Trophoblast cell (in vitro differentiated cells and primary cell): ENCODE results near the gene DDX27.

Experiments
- DNase-seq, 2 donors: peaks; one replicate each; pipeline ENCODE4 v3.0.0-alpha.2; 2016
- H2AFZ ChIP-seq: 2 replicates; pipeline ENCODE4 v1.6.1; 2013; ENCODE audit warnings: low read length, moderate library complexity, mild to moderate bottlenecking; ENCODE audit not compliant: insufficient read depth, poor library complexity
- H2AK5ac ChIP-seq: 2 replicates; pipeline ENCODE4 v1.6.1; 2013; ENCODE audit warnings: mild to moderate bottlenecking, low read length
- H2BK120ac ChIP-seq: 2 replicates; pipeline ENCODE4 v1.6.1; 2013; ENCODE audit warnings: low read length, mild to moderate bottlenecking, moderate library complexity; ENCODE audit not compliant: insufficient read depth, poor library complexity
- H2BK12ac ChIP-seq: 2 replicates; pipeline ENCODE4 v1.6.1; 2013; ENCODE audit warnings: mild to moderate bottlenecking, low read length, moderate library complexity
- H2BK5ac ChIP-seq: 2 replicates; pipeline ENCODE4 v1.6.1; 2013; ENCODE audit warnings: low read length, low read depth, moderate library complexity, mild to moderate bottlenecking; ENCODE audit not compliant: poor library complexity
- H3K14ac ChIP-seq: 2 replicates; pipeline ENCODE4 v1.6.1; 2013; ENCODE audit warnings: mild to moderate bottlenecking, low read length
- H3K18ac ChIP-seq: 2 replicates; pipeline ENCODE4 v1.6.1; 2013; ENCODE audit warnings: mild to moderate bottlenecking, low read length
- H3K23ac ChIP-seq: 2 replicates; pipeline ENCODE4 v1.6.1; 2013; ENCODE audit warnings: low read length
- H3K27ac ChIP-seq: 2 replicates; pipeline ENCODE4 v1.5.1; 2013; ENCODE audit warnings: low read depth, mild to moderate bottlenecking, inconsistent platforms, low read length, moderate library complexity
- H3K27me3 ChIP-seq: 2 replicates; pipeline ENCODE4 v1.6.1; 2013; ENCODE audit warnings: inconsistent platforms, mild to moderate bottlenecking, low read length, moderate library complexity; ENCODE audit not compliant: insufficient read depth
- H3K36me3 ChIP-seq, 2 experiments: 1 replicate in 1 of 2; 2 replicates in 1 of 2; pipeline ENCODE4 v1.6.1; 2013; ENCODE audit warnings: low read length in 2 of 2, mild to moderate bottlenecking in 2 of 2, moderate library complexity in 1 of 2; ENCODE audit not compliant: insufficient read depth in 2 of 2, control insufficient read depth in 1 of 2
- H3K4ac ChIP-seq: 2 replicates; pipeline ENCODE4 v1.6.1; 2013; ENCODE audit warnings: low read depth, mild to moderate bottlenecking, low read length, moderate library complexity
- H3K4me1 ChIP-seq, 2 experiments: 1 replicate in 1 of 2; 2 replicates in 1 of 2; pipeline ENCODE4 v1.6.1; 2013; ENCODE audit warnings: low read length in 2 of 2, mild to moderate bottlenecking in 2 of 2, moderate library complexity in 1 of 2; ENCODE audit not compliant: insufficient read depth in 2 of 2, control insufficient read depth in 1 of 2
- H3K4me2 ChIP-seq: 2 replicates; pipeline ENCODE4 v1.6.1; 2013; ENCODE audit warnings: inconsistent platforms, mild to moderate bottlenecking, low read length, moderate library complexity
- H3K4me3 ChIP-seq: 2 replicates; pipeline ENCODE4 v1.5.1; 2013; ENCODE audit warnings: mild to moderate bottlenecking, low read depth, low read length, inconsistent platforms
- H3K79me1 ChIP-seq: one replicate; pipeline ENCODE4 v1.6.1; 2013; ENCODE audit warnings: low read length
- H3K79me2 ChIP-seq: 2 replicates; pipeline ENCODE4 v1.6.1; 2013; ENCODE audit warnings: low read length, mild to moderate bottlenecking; ENCODE audit not compliant: control insufficient read depth, insufficient read depth, poor library complexity
- H3K9ac ChIP-seq: 2 replicates; pipeline ENCODE4 v1.6.1; 2013; ENCODE audit warnings: mild to moderate bottlenecking, low read length
- H3K9me3 ChIP-seq: 2 replicates; pipeline ENCODE4 v1.6.1; 2013; ENCODE audit warnings: low read depth, mild to moderate bottlenecking, control low read depth, inconsistent platforms, low read length; ENCODE audit not compliant: insufficient read depth
- H4K12ac ChIP-seq: 2 replicates; pipeline ENCODE4 v1.6.1; 2013; ENCODE audit warnings: low read depth, mild to moderate bottlenecking, low read length, moderate library complexity
- H4K8ac ChIP-seq: 2 replicates; pipeline ENCODE4 v1.6.1; 2013; ENCODE audit warnings: low read depth, mild to moderate bottlenecking, low read length, moderate library complexity
- H4K91ac ChIP-seq: one replicate; pipeline ENCODE4 v1.6.1; 2013; ENCODE audit warnings: low read depth, mild to moderate bottlenecking, low read length, moderate library complexity
- WGBS: extraction: QIAGEN DNeasy Blood & Tissue Kit; methylation state at CpG from one replicate; pipeline ENCODE4 v1.1.7; 2013; ENCODE audit warnings: missing lambda C conversion rate; ENCODE audit not compliant: insufficient read length, insufficient coverage; ENCODE audit errors: extremely low coverage; 5-methylcytosine and 5-hydroxymethylcytosine counted together

The DDX27 gene

DNA sequence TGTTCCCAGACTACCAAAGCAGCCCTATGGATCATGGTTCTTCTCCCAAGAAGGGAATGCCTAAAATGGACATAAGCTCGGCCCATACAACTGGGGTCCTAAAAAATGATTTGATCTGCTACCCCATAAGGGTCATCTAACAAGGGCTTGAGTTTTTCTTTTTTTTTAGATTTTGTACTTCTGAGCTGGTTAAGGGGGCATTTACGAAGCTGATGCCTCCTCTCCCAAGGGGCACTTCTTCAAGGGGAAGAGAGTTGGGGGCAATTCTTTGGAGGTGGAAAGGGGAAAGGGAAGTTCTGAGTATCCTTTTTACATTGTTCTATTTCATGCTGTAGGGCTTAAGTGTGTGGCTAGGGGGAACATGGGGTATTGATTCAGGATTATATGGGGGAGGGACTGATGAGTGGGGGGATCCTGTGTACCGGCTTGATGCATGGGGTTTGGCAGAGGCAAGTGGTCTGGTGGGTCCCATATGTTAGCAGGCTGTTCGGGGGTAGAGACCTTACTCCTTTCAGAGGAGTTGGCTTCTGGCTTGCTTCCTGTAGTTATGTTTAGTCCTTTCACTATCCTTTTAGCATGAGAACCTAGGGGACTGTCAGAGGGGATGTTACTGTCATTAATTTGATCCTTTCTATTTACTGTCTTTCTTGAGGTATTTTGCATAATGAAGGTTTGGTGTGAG is 66.7 kb downstream of the DDX27 start:
- H3K9me3 ChIP-seq, result peaks cover 14% of the 10 kb centered on the region
- H2BK120ac ChIP-seq, result no peak overlapping the region
- DNase-seq, result no peak
- no peak overlapping the region for H2BK5ac ChIP-seq
- H2AFZ ChIP-seq, result no peak overlapping the region
- H3K4me3 ChIP-seq, result no peak overlapping the region
- H3K27me3 ChIP-seq, result no peaks in the 10 kb centered on the region
- peaks cover 16 to 22% of the 10 kb centered on the region in 2 experiments for H3K4me1 ChIP-seq
- no peak overlapping the region for H3K18ac ChIP-seq
- no peak overlapping the region for H3K23ac ChIP-seq
- no peak overlapping the region for H4K8ac ChIP-seq
- peaks cover 43 to 83% of the 10 kb centered on the region in 2 experiments for H3K36me3 ChIP-seq
- no peak overlapping the region for H3K14ac ChIP-seq
- H3K79me2 ChIP-seq, result peaks cover 3% of the 10 kb centered on the region
- H3K27ac ChIP-seq, result no peak overlapping the region
- H3K4me2 ChIP-seq, result no peak overlapping the region
- H3K4ac ChIP-seq, result no peak overlapping the region
- H2AK5ac ChIP-seq, result no peak overlapping the region
- no CpG with 5 or more reads among the region's 4 CpGs for WGBS
- no peak overlapping the region for H2BK12ac ChIP-seq
- no peak overlapping the region for H4K12ac ChIP-seq
- no peak overlapping the region for H3K9ac ChIP-seq
- H3K79me1 ChIP-seq, result no peaks in the 10 kb centered on the region
- no peak overlapping the region for H4K91ac ChIP-seq

DNA sequence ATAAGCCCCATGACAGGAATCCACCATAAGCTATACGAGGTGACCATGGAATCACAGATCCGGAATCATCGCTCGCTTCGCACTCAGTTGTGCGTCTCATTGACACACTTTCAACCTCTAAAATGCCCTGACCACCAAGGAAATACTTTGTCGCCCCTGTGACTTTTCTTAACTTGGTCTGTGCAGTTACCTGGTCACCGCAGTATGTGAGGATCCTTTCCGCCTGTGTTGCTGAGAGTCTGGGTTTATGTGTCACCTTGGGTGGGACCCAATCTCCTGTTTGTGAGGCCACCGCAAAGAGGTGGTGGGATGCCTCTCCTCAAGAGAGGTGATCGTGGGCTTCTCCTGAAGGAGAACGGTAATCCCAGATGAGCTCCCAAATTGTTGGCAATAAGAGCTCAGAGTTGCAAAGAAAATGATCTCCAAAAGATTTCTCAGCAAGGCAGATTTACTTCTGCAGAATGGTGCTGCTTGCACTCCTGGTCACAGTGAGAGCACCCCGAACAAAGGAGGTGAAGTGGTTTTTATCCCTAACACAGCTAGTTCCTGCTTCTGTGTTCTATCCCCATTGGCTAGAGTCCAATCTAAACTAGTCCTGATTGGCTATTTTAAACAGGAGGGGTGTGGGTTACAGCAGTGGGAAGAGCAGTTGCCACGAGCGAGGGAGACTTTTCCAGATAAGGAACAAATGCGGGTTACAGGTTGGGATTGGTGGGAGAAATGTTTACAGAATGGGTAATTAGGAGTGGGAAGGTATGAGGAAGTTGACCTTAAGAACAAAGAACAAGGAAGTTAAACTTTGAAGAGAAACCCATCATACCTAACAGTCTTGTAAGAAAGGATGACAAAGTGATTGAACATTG is 67.7 kb downstream of the DDX27 start:
- Histone ChIP-seq H3K79me2 (peaks cover 3% of the 10 kb centered on the region), H3K9me3 (peaks cover 12% of the 10 kb centered on the region), H3K4ac (no peak overlapping the region), H3K4me2 (no peak overlapping the region), H2AFZ (no peak overlapping the region), H3K27me3 (no peaks in the 10 kb centered on the region), H3K36me3 (peaks cover 43 to 78% of the 10 kb centered on the region in 2 experiments), H3K4me3 (no peak overlapping the region), H4K12ac (no peak overlapping the region), H2BK5ac (no peak overlapping the region), H3K4me1 (peaks cover 16 to 21% of the 10 kb centered on the region in 2 experiments), H3K79me1 (no peaks in the 10 kb centered on the region), H2BK12ac (no peak overlapping the region), H2BK120ac (no peak overlapping the region), H4K91ac (no peak overlapping the region), H3K18ac (no peak overlapping the region), H4K8ac (no peak overlapping the region), H3K14ac (no peak overlapping the region), H3K27ac (no peak overlapping the region), H3K23ac (no peak overlapping the region), H2AK5ac (no peak overlapping the region), H3K9ac (no peak overlapping the region)
- 100% methylated on average over 1 of the region's 16 CpGs for WGBS
- DNase-seq, result peak; percentile 35 to 63

DNA sequence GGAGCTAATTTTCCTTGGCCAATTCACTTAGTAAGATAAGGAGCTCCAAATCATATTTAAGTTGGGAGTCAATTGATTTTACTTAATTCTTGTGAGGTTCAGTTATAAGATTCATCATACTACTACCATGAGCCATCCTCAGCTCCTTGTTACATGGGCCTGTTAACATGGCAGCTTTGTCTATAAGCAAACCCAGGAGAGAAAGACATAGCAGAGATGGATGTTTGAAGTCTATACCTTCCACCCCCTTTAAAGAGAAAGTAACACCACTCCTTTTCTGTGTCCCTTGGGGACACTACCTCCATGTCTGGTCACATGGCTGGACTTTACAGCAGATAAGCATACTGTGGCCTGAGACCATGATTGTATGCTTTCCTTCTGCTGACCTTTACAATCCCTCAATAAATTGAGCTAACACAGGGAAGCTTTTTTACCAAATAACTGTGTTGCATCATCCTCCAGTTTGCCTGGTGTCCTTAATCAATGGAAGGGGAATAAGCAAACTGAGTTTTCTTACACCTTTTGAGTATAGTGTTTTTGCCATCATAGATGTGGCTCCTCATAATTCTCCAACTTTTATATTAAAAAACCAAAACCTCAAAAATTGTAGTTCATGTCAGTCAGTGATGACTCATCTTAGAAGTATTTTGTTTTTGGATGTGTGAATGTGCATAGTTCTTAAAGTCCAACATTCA is 68.5 kb downstream of the DDX27 start:
- H4K91ac ChIP-seq, result no peak overlapping the region
- H3K79me2 ChIP-seq, result peaks cover under 1% of the 10 kb centered on the region
- H3K9ac ChIP-seq, result no peak overlapping the region
- peak in 1 of 2 donors; percentile 42 for DNase-seq
- no peak overlapping the region for H2AFZ ChIP-seq
- no peak overlapping the region for H3K14ac ChIP-seq
- peaks cover 14 to 18% of the 10 kb centered on the region in 2 experiments for H3K4me1 ChIP-seq
- peaks cover 38 to 70% of the 10 kb centered on the region in 2 experiments for H3K36me3 ChIP-seq
- no peak overlapping the region for H3K4me3 ChIP-seq
- H3K4me2 ChIP-seq, result no peak overlapping the region
- H4K8ac ChIP-seq, result no peak overlapping the region
- H2BK12ac ChIP-seq, result no peak overlapping the region
- no peak overlapping the region for H2BK5ac ChIP-seq
- no peak overlapping the region for H3K4ac ChIP-seq
- no peak overlapping the region for H3K18ac ChIP-seq
- H4K12ac ChIP-seq, result no peak overlapping the region
- no peaks in the 10 kb centered on the region for H3K79me1 ChIP-seq
- peaks cover 8% of the 10 kb centered on the region for H3K9me3 ChIP-seq
- H2BK120ac ChIP-seq, result no peak overlapping the region
- no peak overlapping the region for H3K23ac ChIP-seq
- peak overlapping the region; percentile 36 for H3K27ac ChIP-seq
- H2AK5ac ChIP-seq, result no peak overlapping the region
- no peaks in the 10 kb centered on the region for H3K27me3 ChIP-seq

DNA sequence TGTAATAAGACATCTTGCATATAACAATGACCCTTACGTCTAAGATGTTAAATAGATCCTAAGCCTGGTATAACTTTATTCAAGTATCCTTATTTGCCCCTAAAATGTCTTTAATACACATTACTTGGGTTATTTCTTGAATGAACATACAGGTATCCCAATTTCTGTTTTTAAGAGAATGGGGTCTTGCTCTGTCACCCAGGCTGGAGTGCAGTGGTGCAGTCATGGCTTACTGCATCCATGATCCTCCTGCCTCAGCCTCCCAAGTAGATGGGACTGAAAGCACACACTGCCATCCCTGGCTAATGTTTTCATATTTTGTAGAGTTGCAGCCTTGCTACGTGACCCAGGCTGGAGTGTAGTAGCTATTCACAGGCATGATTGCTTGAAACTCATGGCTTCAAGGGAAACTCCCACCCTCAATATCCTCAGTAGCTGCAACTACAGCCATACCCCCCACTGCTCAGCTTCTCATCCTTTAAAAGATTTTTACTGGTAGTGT is 69.1 kb downstream of the DDX27 start:
- H3K4me1 ChIP-seq, result peaks cover 12 to 14% of the 10 kb centered on the region in 2 experiments

More for the DNA sequence above, 69.1 kb downstream of the DDX27 start:
- Histone ChIP-seq H3K23ac (no peak overlapping the region), H4K12ac (no peak overlapping the region), H3K4me3 (no peak overlapping the region), H4K8ac (no peak overlapping the region), H3K79me2 (no peaks in the 10 kb centered on the region), H3K4ac (no peak overlapping the region), H3K27ac (peak overlapping the region; percentile 0), H3K9ac (no peak overlapping the region), H3K79me1 (no peaks in the 10 kb centered on the region), H3K14ac (no peak overlapping the region), H3K18ac (no peak overlapping the region), H3K9me3 (peaks cover 6% of the 10 kb centered on the region), H3K27me3 (no peaks in the 10 kb centered on the region), H2AFZ (no peak overlapping the region), H2BK5ac (no peak overlapping the region), H3K4me2 (peak overlapping the region; percentile 24), H2BK12ac (no peak overlapping the region), H4K91ac (no peak overlapping the region), H2BK120ac (no peak overlapping the region), H2AK5ac (no peak overlapping the region), H3K36me3 (peaks cover 36 to 64% of the 10 kb centered on the region in 2 experiments)
- no CpG with 5 or more reads among the region's 2 CpGs for WGBS
- peak in 1 of 2 donors; percentile 28 for DNase-seq
